ENCODE data around the gene BMI1. TPM values are rescaled to one million over a fixed set of nuclear protein-coding genes. Genes with fewer than 3 reads are reported as not detected.

Gene BMI1
- total RNA-seq, 1 experiment from 2014 or later, result 3.4 TPM

DNA sequence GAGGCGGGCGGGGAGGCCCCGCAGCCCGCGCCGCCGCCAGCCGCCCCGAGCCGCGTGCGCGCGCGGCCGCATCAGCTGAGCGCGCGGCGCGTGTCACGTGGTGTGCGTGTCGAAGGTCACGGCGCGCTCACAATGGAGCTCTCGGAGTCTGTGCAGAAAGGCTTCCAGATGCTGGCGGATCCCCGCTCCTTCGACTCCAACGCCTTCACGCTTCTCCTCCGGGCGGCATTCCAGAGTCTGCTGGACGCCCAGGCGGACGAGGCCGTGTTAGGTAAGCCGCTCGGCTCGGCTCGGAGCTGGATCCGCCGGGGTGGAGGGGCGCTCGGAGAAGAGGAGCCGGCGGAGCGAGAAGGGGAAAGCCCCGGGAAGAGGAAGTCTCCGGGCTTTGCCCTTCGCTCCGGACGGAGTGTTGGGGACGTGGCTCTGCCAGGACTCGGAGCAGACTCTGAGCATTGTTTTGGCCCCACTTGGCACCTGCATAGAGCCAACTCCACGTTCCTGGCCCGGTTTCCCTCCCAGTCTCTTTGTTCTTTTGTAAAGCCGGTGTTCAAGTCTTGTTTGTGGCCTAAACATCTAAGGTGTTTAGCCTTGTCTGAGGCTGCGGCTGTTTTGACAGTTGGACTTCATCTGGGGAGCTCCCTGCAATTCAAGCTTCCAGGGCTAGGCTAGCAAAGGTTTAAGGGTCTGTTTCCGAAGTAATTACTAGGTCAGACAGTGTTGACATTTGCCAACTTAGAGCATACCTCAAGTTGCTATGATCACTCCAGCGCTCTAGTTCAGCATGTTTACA is 4.4 kb upstream of the BMI1 start, which contains the start of gene COMMD3 (continued):
- TF ChIP-seq, protein P1, sequence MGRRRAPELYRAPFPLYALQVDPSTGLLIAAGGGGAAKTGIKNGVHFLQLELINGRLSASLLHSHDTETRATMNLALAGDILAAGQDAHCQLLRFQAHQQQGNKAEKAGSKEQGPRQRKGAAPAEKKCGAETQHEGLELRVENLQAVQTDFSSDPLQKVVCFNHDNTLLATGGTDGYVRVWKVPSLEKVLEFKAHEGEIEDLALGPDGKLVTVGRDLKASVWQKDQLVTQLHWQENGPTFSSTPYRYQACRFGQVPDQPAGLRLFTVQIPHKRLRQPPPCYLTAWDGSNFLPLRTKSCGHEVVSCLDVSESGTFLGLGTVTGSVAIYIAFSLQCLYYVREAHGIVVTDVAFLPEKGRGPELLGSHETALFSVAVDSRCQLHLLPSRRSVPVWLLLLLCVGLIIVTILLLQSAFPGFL (CRISPR knock-in tag; IDR thresholded peaks at IDR 0.05; ENCODE audit: borderline replicate concordance), result no peak
- TF ChIP-seq, protein P2, sequence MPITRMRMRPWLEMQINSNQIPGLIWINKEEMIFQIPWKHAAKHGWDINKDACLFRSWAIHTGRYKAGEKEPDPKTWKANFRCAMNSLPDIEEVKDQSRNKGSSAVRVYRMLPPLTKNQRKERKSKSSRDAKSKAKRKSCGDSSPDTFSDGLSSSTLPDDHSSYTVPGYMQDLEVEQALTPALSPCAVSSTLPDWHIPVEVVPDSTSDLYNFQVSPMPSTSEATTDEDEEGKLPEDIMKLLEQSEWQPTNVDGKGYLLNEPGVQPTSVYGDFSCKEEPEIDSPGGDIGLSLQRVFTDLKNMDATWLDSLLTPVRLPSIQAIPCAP (CRISPR knock-in tag; IDR thresholded peaks at IDR 0.05), result no peak
- TF ChIP-seq, protein P3, sequence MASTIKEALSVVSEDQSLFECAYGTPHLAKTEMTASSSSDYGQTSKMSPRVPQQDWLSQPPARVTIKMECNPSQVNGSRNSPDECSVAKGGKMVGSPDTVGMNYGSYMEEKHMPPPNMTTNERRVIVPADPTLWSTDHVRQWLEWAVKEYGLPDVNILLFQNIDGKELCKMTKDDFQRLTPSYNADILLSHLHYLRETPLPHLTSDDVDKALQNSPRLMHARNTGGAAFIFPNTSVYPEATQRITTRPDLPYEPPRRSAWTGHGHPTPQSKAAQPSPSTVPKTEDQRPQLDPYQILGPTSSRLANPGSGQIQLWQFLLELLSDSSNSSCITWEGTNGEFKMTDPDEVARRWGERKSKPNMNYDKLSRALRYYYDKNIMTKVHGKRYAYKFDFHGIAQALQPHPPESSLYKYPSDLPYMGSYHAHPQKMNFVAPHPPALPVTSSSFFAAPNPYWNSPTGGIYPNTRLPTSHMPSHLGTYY (CRISPR knock-in tag; IDR thresholded peaks at IDR 0.05), result no peak
- TF ChIP-seq KAT7 (CRISPR knock-in tag; IDR thresholded peaks at IDR 0.05; ENCODE audit: borderline replicate concordance) (0 out of 2 replicates have a peak, but pooled peaks have one; percentile 53), TEAD1 (CRISPR knock-in tag; IDR thresholded peaks at IDR 0.05) (peak; percentile 63; the same call in 1 of the 2 replicates), RELA (CRISPR knock-in tag; IDR thresholded peaks at IDR 0.05; ENCODE audit: borderline replicate concordance) (no peak), CREB1 (CRISPR knock-in tag; IDR thresholded peaks at IDR 0.05) (no peak), HMGA2 (CRISPR knock-in tag; IDR thresholded peaks at IDR 0.05) (no peak), OVOL2 (CRISPR knock-in tag; IDR thresholded peaks at IDR 0.05; ENCODE audit: borderline replicate concordance) (no peak), SP1 (CRISPR knock-in tag; conservative IDR thresholded peaks at IDR 0.05) (no peak), MYBL2 (CRISPR knock-in tag; IDR thresholded peaks at IDR 0.05) (no peak), FOXJ3 (CRISPR knock-in tag; IDR thresholded peaks at IDR 0.05; ENCODE audit: borderline replicate concordance) (no peak)
- TF ChIP-seq, protein P4, sequence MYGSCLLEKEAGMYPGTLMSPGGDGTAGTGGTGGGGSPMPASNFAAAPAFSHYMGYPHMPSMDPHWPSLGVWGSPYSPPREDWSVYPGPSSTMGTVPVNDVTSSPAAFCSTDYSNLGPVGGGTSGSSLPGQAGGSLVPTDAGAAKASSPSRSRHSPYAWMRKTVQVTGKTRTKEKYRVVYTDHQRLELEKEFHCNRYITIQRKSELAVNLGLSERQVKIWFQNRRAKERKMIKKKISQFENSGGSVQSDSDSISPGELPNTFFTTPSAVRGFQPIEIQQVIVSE (CRISPR knock-in tag; IDR thresholded peaks at IDR 0.05; ENCODE audit: borderline replicate concordance), result no peak
- TF ChIP-seq, protein P5, sequence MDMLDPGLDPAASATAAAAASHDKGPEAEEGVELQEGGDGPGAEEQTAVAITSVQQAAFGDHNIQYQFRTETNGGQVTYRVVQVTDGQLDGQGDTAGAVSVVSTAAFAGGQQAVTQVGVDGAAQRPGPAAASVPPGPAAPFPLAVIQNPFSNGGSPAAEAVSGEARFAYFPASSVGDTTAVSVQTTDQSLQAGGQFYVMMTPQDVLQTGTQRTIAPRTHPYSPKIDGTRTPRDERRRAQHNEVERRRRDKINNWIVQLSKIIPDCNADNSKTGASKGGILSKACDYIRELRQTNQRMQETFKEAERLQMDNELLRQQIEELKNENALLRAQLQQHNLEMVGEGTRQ (CRISPR knock-in tag; IDR thresholded peaks at IDR 0.05), result peak; percentile 91
- TF ChIP-seq, protein P6, sequence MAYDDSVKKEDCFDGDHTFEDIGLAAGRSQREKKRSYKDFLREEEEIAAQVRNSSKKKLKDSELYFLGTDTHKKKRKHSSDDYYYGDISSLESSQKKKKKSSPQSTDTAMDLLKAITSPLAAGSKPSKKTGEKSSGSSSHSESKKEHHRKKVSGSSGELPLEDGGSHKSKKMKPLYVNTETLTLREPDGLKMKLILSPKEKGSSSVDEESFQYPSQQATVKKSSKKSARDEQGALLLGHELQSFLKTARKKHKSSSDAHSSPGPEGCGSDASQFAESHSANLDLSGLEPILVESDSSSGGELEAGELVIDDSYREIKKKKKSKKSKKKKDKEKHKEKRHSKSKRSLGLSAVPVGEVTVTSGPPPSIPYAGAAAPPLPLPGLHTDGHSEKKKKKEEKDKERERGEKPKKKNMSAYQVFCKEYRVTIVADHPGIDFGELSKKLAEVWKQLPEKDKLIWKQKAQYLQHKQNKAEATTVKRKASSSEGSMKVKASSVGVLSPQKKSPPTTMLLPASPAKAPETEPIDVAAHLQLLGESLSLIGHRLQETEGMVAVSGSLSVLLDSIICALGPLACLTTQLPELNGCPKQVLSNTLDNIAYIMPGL (CRISPR knock-in tag; IDR thresholded peaks at IDR 0.05), result no peak; the same call in 1 of the 2 replicates
- TF ChIP-seq, protein P7, sequence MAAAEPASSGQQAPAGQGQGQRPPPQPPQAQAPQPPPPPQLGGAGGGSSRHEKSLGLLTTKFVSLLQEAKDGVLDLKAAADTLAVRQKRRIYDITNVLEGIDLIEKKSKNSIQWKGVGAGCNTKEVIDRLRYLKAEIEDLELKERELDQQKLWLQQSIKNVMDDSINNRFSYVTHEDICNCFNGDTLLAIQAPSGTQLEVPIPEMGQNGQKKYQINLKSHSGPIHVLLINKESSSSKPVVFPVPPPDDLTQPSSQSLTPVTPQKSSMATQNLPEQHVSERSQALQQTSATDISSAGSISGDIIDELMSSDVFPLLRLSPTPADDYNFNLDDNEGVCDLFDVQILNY (CRISPR knock-in tag; IDR thresholded peaks at IDR 0.05), result 0 out of 2 replicates have a peak, but pooled peaks have one; percentile 14
- TF ChIP-seq, protein P8, sequence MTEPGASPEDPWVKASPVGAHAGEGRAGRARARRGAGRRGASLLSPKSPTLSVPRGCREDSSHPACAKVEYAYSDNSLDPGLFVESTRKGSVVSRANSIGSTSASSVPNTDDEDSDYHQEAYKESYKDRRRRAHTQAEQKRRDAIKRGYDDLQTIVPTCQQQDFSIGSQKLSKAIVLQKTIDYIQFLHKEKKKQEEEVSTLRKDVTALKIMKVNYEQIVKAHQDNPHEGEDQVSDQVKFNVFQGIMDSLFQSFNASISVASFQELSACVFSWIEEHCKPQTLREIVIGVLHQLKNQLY (CRISPR knock-in tag; IDR thresholded peaks at IDR 0.05), result no peak
- TF ChIP-seq, protein P9, sequence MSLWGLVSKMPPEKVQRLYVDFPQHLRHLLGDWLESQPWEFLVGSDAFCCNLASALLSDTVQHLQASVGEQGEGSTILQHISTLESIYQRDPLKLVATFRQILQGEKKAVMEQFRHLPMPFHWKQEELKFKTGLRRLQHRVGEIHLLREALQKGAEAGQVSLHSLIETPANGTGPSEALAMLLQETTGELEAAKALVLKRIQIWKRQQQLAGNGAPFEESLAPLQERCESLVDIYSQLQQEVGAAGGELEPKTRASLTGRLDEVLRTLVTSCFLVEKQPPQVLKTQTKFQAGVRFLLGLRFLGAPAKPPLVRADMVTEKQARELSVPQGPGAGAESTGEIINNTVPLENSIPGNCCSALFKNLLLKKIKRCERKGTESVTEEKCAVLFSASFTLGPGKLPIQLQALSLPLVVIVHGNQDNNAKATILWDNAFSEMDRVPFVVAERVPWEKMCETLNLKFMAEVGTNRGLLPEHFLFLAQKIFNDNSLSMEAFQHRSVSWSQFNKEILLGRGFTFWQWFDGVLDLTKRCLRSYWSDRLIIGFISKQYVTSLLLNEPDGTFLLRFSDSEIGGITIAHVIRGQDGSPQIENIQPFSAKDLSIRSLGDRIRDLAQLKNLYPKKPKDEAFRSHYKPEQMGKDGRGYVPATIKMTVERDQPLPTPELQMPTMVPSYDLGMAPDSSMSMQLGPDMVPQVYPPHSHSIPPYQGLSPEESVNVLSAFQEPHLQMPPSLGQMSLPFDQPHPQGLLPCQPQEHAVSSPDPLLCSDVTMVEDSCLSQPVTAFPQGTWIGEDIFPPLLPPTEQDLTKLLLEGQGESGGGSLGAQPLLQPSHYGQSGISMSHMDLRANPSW (CRISPR knock-in tag; conservative IDR thresholded peaks at IDR 0.05; ENCODE audit: low read depth), result no peak
- TF ChIP-seq, protein P10, sequence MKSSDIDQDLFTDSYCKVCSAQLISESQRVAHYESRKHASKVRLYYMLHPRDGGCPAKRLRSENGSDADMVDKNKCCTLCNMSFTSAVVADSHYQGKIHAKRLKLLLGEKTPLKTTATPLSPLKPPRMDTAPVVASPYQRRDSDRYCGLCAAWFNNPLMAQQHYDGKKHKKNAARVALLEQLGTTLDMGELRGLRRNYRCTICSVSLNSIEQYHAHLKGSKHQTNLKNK (CRISPR knock-in tag; IDR thresholded peaks at IDR 0.05), result no peak
- TF ChIP-seq, protein P11, sequence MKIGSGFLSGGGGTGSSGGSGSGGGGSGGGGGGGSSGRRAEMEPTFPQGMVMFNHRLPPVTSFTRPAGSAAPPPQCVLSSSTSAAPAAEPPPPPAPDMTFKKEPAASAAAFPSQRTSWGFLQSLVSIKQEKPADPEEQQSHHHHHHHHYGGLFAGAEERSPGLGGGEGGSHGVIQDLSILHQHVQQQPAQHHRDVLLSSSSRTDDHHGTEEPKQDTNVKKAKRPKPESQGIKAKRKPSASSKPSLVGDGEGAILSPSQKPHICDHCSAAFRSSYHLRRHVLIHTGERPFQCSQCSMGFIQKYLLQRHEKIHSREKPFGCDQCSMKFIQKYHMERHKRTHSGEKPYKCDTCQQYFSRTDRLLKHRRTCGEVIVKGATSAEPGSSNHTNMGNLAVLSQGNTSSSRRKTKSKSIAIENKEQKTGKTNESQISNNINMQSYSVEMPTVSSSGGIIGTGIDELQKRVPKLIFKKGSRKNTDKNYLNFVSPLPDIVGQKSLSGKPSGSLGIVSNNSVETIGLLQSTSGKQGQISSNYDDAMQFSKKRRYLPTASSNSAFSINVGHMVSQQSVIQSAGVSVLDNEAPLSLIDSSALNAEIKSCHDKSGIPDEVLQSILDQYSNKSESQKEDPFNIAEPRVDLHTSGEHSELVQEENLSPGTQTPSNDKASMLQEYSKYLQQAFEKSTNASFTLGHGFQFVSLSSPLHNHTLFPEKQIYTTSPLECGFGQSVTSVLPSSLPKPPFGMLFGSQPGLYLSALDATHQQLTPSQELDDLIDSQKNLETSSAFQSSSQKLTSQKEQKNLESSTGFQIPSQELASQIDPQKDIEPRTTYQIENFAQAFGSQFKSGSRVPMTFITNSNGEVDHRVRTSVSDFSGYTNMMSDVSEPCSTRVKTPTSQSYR (CRISPR knock-in tag; IDR thresholded peaks at IDR 0.05), result no peak
